SK-N-SH treated with all-trans-retinoic acid at 6 μM for 48 hours (cell line): ENCODE measurements around the gene IL20RA.

ENCODE experiments used
- ATAC-seq: fragments of 200-7000 bp; cut with Tn5 transposase; 3 replicates; pipeline ENCODE4 v1.9.1; 2020; ENCODE audit warnings: mild to moderate bottlenecking, moderate library complexity
- BACH2 ChIP-seq: fragments of 250-450 bp; sonication (Bioruptor Pico); IDR thresholded peaks from 2 replicates; pipeline ENCODE4 v1.9.0; 2021; ENCODE audit warnings: mild to moderate bottlenecking, borderline replicate concordance
- CSDC2 ChIP-seq: fragments of 250-450 bp; sonication (Bioruptor Pico); IDR thresholded peaks from 2 replicates; pipeline ENCODE4 v1.5.0; 2020; ENCODE audit warnings: mild to moderate bottlenecking, moderate library complexity
- ESRRG ChIP-seq: fragments of 250-450 bp; sonication (Bioruptor Pico); IDR thresholded peaks from 2 replicates; pipeline ENCODE4 v1.6.1; 2021; ENCODE audit warnings: mild to moderate bottlenecking
- GLIS3 ChIP-seq: fragments of 250-450 bp; sonication (Bioruptor Pico); IDR thresholded peaks from 2 replicates; pipeline ENCODE4 v1.5.0; 2020; ENCODE audit warnings: mild to moderate bottlenecking, moderate library complexity
- ISL1 ChIP-seq: fragments of 250-450 bp; sonication (Bioruptor Pico); IDR thresholded peaks from 2 replicates; pipeline ENCODE4 v2.1.2; 2022; ENCODE audit warnings: mild to moderate bottlenecking, moderate library complexity
- PPARA ChIP-seq: fragments of 250-450 bp; sonication (Bioruptor Pico); IDR thresholded peaks from 2 replicates; pipeline ENCODE4 v1.5.0; 2020; ENCODE audit warnings: mild to moderate bottlenecking, borderline replicate concordance
- RARB ChIP-seq: fragments of 250-450 bp; sonication (Bioruptor Pico); IDR thresholded peaks from 2 replicates; pipeline ENCODE4 v1.8.0; 2021; ENCODE audit warnings: mild to moderate bottlenecking, moderate library complexity
- SNAI2 ChIP-seq: fragments of 250-450 bp; sonication (Bioruptor Pico); IDR thresholded peaks from 2 replicates; pipeline ENCODE4 v1.5.0; 2020; ENCODE audit warnings: mild to moderate bottlenecking, moderate library complexity
- TCF4 ChIP-seq: fragments of 250-450 bp; sonication (Bioruptor Pico); IDR thresholded peaks from 2 replicates; pipeline ENCODE4 v1.8.0; 2021; ENCODE audit warnings: mild to moderate bottlenecking, moderate library complexity, borderline replicate concordance
- ZC3H10 ChIP-seq: fragments of 250-450 bp; sonication (Bioruptor Pico); IDR thresholded peaks from 2 replicates; pipeline ENCODE4 v1.5.1; 2021; ENCODE audit warnings: mild to moderate bottlenecking, moderate library complexity
- ZFP3 ChIP-seq: fragments of 250-450 bp; sonication (Bioruptor Pico); IDR thresholded peaks from 2 replicates; pipeline ENCODE4 v1.5.0; 2020; ENCODE audit warnings: mild to moderate bottlenecking, moderate library complexity
- ZNF565 ChIP-seq: fragments of 450-650 bp; formaldehyde crosslinking; conservative IDR thresholded peaks from 2 replicates; pipeline ENCODE4 v1.5.0; 2020; ENCODE audit warnings: low read depth, mild to moderate bottlenecking, moderate library complexity
- ZNF8 ChIP-seq: fragments of 450-650 bp; formaldehyde crosslinking; IDR thresholded peaks from 2 replicates; pipeline ENCODE4 v1.5.0; 2020; ENCODE audit warnings: mild to moderate bottlenecking, moderate library complexity
- TF ChIP-seq, protein P1 (sequence below): fragments of 250-450 bp; sonication (Bioruptor Pico); IDR thresholded peaks from 2 replicates; pipeline ENCODE4 v1.5.1; 2021; ENCODE audit warnings: mild to moderate bottlenecking, moderate library complexity
- TF ChIP-seq, protein P2 (sequence below): fragments of 250-450 bp; sonication (Bioruptor Pico); IDR thresholded peaks from 2 replicates; pipeline ENCODE4 v1.5.0; 2020; ENCODE audit warnings: mild to moderate bottlenecking, moderate library complexity
- TF ChIP-seq, protein P3 (sequence below): fragments of 250-450 bp; sonication (Bioruptor Pico); IDR thresholded peaks from 2 replicates; pipeline ENCODE4 v1.8.0; 2020; ENCODE audit warnings: mild to moderate bottlenecking, moderate library complexity, borderline replicate concordance
- TF ChIP-seq, protein P4 (sequence below): fragments of 250-450 bp; sonication (Bioruptor Pico); IDR thresholded peaks from 2 replicates; pipeline ENCODE4 v1.5.1; 2020; ENCODE audit warnings: low read depth, mild to moderate bottlenecking, moderate library complexity
- TF ChIP-seq, protein P5 (sequence below): fragments of 250-450 bp; sonication (Bioruptor Pico); IDR thresholded peaks from 2 replicates; pipeline ENCODE4 v1.8.0; 2021; ENCODE audit warnings: low read depth, mild to moderate bottlenecking, moderate library complexity, borderline replicate concordance

IL20RA gene

DNA sequence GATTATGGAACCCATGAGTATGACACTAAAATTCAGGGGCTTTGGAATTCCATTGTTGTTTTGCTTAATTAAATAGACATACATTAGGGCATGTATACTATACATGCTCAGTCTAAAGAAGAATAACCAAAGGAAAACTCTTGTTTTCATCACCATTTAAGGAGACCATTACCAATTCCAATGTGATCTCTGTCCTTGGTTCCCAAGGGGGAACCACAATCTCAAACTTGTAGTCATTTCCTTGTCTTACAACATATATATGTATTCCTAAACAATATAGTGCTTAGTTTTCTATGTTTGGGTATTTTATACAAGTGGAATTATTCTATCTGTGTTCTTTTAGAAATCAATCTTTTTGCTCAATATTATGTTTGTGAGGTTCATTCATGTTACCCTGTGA lies 49.2 kb downstream of the IL20RA start:
- no peak for ATAC-seq
- TF ChIP-seq, protein P1, sequence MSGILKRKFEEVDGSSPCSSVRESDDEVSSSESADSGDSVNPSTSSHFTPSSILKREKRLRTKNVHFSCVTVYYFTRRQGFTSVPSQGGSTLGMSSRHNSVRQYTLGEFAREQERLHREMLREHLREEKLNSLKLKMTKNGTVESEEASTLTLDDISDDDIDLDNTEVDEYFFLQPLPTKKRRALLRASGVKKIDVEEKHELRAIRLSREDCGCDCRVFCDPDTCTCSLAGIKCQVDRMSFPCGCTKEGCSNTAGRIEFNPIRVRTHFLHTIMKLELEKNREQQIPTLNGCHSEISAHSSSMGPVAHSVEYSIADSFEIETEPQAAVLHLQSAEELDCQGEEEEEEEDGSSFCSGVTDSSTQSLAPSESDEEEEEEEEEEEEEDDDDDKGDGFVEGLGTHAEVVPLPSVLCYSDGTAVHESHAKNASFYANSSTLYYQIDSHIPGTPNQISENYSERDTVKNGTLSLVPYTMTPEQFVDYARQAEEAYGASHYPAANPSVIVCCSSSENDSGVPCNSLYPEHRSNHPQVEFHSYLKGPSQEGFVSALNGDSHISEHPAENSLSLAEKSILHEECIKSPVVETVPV, result no peak
- TF ChIP-seq SNAI2 (CRISPR knock-in tag), result no peak
- TF ChIP-seq ZC3H10, result no peak
- TF ChIP-seq RARB (CRISPR knock-in tag), result no peak
- TF ChIP-seq GLIS3 (CRISPR knock-in tag), result no peak
- TF ChIP-seq CSDC2 (CRISPR knock-in tag), result no peak
- no peak for TF ChIP-seq ZNF8 (CRISPR knock-in tag)
- no peak for TF ChIP-seq ISL1 (CRISPR knock-in tag)
- no peak for TF ChIP-seq ZNF565 (CRISPR knock-in tag)
- TF ChIP-seq BACH2 (CRISPR knock-in tag), result no peak
- TF ChIP-seq PPARA (CRISPR knock-in tag), result no peak
- TF ChIP-seq, protein P2, sequence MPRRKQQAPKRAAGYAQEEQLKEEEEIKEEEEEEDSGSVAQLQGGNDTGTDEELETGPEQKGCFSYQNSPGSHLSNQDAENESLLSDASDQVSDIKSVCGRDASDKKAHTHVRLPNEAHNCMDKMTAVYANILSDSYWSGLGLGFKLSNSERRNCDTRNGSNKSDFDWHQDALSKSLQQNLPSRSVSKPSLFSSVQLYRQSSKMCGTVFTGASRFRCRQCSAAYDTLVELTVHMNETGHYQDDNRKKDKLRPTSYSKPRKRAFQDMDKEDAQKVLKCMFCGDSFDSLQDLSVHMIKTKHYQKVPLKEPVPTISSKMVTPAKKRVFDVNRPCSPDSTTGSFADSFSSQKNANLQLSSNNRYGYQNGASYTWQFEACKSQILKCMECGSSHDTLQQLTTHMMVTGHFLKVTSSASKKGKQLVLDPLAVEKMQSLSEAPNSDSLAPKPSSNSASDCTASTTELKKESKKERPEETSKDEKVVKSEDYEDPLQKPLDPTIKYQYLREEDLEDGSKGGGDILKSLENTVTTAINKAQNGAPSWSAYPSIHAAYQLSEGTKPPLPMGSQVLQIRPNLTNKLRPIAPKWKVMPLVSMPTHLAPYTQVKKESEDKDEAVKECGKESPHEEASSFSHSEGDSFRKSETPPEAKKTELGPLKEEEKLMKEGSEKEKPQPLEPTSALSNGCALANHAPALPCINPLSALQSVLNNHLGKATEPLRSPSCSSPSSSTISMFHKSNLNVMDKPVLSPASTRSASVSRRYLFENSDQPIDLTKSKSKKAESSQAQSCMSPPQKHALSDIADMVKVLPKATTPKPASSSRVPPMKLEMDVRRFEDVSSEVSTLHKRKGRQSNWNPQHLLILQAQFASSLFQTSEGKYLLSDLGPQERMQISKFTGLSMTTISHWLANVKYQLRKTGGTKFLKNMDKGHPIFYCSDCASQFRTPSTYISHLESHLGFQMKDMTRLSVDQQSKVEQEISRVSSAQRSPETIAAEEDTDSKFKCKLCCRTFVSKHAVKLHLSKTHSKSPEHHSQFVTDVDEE (CRISPR knock-in tag), result no peak
- TF ChIP-seq, protein P3, sequence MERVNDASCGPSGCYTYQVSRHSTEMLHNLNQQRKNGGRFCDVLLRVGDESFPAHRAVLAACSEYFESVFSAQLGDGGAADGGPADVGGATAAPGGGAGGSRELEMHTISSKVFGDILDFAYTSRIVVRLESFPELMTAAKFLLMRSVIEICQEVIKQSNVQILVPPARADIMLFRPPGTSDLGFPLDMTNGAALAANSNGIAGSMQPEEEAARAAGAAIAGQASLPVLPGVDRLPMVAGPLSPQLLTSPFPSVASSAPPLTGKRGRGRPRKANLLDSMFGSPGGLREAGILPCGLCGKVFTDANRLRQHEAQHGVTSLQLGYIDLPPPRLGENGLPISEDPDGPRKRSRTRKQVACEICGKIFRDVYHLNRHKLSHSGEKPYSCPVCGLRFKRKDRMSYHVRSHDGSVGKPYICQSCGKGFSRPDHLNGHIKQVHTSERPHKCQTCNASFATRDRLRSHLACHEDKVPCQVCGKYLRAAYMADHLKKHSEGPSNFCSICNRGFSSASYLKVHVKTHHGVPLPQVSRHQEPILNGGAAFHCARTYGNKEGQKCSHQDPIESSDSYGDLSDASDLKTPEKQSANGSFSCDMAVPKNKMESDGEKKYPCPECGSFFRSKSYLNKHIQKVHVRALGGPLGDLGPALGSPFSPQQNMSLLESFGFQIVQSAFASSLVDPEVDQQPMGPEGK, result no peak
- TF ChIP-seq ZFP3, result no peak
- TF ChIP-seq TCF4 (CRISPR knock-in tag), result no peak
- TF ChIP-seq, protein P4, sequence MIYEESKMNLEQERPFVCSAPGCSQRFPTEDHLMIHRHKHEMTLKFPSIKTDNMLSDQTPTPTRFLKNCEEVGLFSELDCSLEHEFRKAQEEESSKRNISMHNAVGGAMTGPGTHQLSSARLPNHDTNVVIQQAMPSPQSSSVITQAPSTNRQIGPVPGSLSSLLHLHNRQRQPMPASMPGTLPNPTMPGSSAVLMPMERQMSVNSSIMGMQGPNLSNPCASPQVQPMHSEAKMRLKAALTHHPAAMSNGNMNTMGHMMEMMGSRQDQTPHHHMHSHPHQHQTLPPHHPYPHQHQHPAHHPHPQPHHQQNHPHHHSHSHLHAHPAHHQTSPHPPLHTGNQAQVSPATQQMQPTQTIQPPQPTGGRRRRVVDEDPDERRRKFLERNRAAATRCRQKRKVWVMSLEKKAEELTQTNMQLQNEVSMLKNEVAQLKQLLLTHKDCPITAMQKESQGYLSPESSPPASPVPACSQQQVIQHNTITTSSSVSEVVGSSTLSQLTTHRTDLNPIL, result no peak
- TF ChIP-seq, protein P5, sequence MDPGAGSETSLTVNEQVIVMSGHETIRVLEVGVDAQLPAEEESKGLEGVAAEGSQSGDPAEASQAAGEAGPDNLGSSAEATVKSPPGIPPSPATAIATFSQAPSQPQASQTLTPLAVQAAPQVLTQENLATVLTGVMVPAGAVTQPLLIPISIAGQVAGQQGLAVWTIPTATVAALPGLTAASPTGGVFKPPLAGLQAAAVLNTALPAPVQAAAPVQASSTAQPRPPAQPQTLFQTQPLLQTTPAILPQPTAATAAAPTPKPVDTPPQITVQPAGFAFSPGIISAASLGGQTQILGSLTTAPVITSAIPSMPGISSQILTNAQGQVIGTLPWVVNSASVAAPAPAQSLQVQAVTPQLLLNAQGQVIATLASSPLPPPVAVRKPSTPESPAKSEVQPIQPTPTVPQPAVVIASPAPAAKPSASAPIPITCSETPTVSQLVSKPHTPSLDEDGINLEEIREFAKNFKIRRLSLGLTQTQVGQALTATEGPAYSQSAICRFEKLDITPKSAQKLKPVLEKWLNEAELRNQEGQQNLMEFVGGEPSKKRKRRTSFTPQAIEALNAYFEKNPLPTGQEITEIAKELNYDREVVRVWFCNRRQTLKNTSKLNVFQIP (CRISPR knock-in tag), result no peak

DNA sequence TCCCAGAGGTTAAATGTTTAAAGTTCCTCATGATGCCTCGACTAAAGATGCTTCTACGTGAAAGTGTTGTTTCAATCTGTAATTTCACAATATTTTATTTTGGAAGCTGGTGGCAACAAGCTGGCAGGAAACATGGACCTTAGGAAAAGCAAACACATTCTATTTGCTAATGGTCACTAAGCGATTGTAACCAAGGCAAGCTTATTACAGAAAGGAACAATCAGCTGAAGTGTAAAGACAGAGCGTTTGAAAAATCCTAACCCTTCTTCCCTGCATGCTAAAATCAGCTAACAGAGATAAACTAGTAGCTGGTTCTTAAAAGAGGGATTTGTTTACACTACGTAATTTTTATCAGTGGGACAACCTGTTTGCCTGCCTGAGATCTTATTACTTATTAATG lies 50.0 kb downstream of the IL20RA start:
- ATAC-seq, result no peak
- TF ChIP-seq TCF4 (CRISPR knock-in tag) (no peak), CSDC2 (CRISPR knock-in tag) (no peak), ESRRG (no peak), RARB (CRISPR knock-in tag) (no peak), ZC3H10 (no peak), SNAI2 (CRISPR knock-in tag) (no peak), GLIS3 (CRISPR knock-in tag) (no peak), ZFP3 (no peak), ISL1 (CRISPR knock-in tag) (no peak), ZNF8 (CRISPR knock-in tag) (no peak), ZNF565 (CRISPR knock-in tag) (no peak)
- TF ChIP-seq, protein P4, result no peak
- TF ChIP-seq, protein P1, result no peak
- TF ChIP-seq, protein P3, result no peak
- TF ChIP-seq, all 23 proteins: peak for 0
